ENCODE measurements around the gene CCSER1. TPM values are rescaled to one million over a fixed set of nuclear protein-coding genes. Genes with fewer than 3 reads are reported as not detected.
"Not testable (repeated sequence)": the region's sequence is repeated elsewhere in the genome, so short reads cannot be mapped to it uniquely, and the experiment has no call there.

The CCSER1 gene
- total RNA-seq, 1 donor from 2014 or later = not detected

- intact Hi-C loops (cut with micrococcal nuclease) = no loop called here
Measured at GRCh38 chr4:91256043-91256442, 1128.8 kb downstream of the CCSER1 start.

GRCh38 chr4:91256751-91257150 is 1129.6 kb downstream of the CCSER1 start:
- intact Hi-C loops (cut with micrococcal nuclease) = no loop called here

DNA sequence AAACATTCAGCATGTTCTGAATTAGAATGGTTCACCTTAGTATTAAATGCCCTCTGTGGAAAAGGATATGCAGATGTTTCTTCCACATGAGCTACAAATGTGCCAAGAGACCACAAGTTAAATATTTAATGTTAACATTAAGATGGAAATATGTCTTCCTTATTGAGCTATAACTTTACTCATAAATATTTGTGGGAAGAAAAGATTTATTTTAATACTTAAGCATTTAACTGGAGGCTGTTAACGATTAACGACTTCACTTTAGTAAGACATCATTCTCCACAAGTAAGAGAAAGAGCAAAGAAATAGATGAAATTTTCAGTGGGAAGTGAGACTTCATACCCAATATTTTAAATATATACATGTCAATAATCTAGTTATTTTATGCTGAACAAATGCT is 1130.5 kb downstream of the CCSER1 start:
- intact Hi-C loops (cut with micrococcal nuclease) = no loop called here

GRCh38 chr4:91258326-91258725 is 1131.1 kb downstream of the CCSER1 start:
- intact Hi-C loops (cut with micrococcal nuclease) = no loop called here

GRCh38 chr4:91267543-91267942 is 1140.3 kb downstream of the CCSER1 start:
- intact Hi-C loops (cut with micrococcal nuclease) = no loop called here

DNA sequence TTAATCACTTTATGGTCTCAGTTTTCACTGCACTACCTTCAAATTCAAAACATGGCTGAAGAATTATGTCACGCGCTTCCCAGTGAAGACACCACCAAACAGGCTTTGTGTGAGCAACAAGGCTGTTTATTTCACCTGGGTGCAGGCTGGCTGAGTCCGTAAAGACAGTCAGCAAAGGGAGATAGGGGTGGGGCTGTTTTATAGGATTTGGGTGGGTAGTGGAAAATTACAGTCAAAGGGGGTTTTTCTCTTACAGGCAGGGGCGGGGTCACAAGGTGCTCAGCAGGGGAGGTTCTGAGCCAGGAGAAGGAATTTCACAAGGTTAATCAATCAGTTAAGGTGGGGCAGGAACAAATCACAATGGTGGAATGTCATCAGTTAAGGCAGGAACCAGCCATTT is 1141.3 kb downstream of the CCSER1 start:
- intact Hi-C loops (cut with micrococcal nuclease) = not testable (repeated sequence)

- intact Hi-C loops (cut with micrococcal nuclease) = no loop called here
Measured at GRCh38 chr4:91268913-91269312, 1141.7 kb downstream of the CCSER1 start.

DNA sequence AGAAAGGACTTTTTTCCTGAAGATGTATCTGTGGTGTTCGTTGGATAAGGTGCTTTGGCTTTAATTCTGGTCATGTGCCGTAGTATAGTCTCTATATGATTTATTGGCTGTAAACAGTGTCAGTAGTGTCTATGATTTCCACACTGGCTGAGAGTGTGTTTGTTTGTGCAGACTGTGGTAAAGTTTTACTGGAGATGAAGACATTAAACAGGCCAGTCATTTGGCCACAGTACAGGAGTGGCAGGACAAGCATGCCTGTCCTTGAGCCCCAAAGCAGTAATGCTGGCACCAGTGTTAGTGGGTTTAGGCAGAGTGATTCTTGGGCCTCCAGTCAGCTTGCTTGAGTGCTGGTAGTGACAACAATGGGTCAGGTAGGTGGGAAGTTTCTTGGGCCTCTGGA is 1152.7 kb downstream of the CCSER1 start:
- intact Hi-C loops (cut with micrococcal nuclease) = no loop called here

- intact Hi-C loops (cut with micrococcal nuclease) = no loop called here
Measured at GRCh38 chr4:91280551-91281290, 1153.5 kb downstream of the CCSER1 start.

- intact Hi-C loops (cut with micrococcal nuclease) = no loop called here
Measured at GRCh38 chr4:91282217-91282616, 1155.0 kb downstream of the CCSER1 start.

DNA sequence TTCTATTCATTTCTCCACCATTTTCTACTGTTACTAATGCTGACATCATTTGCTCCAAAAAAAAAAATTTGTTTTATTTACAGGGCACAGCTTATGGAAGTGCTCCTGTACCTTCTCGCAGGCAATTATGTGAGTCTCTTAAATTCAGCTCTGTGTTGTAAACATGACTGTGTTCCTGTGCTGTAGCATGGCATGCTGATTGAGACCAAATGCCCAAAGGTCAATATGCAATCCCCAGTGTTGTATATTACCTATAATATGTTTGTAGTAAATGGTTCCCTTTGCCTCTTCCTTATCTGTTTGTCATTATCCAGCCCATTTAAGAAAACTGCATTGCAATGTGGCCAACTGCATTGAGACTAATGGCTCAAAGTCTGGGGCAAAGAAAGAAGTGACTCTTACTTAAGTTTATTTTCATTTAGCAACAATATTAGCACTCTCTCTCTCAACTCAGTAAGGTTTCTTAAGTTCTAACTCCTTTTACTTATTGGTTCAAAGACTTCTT is 1156.6 kb downstream of the CCSER1 start:
- intact Hi-C loops (cut with micrococcal nuclease) = no loop called here

GRCh38 chr4:91284480-91284879 is 1157.3 kb downstream of the CCSER1 start:
- intact Hi-C loops (cut with micrococcal nuclease) = no loop called here

DNA sequence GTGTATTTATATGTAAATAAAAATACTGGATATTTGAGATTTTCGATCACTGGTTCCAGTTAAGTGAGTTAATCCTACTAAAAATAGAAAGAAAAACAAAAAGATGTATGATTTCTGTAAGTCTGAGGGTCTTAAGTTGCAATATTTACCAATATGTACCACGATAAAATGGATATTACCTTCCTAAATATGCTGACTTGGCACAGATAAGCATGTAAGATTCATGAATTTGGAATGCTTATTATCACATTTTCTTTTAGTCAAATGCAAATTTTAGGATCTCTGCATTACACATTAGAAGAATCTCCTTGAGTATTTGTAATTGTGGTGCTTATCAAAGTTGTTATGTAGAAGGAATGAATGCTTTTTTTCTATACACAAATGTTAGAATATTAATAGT is 1158.3 kb downstream of the CCSER1 start:
- intact Hi-C loops (cut with micrococcal nuclease) = no loop called here

DNA sequence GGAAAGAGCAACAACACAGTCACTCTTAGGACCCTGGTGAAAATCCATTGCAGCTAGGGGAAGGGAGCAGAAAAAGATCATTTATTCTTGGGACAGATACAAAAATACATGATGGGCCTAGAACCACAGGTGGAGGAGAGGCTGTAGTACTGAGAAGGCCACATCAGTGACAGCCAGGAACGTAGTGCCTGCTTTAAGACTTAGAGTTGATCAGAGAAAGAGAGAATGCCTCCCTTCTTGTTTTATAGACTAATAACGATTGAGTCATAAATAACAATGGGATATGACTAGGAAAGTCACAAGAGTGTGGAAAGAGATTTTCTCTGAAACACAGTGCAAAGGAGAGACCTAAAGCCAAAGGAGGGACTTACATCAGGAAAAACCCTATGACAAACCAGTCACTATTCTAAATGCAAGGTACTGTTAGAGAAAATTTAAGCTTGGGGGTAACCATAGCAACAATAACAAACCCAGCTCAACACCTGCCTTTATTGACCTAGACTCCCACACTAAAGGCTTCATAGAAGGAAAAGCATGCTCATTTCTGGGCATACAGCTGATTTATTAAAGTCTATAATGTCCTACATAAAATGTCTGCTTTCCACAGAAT is 1161.6 kb downstream of the CCSER1 start:
- intact Hi-C loops (cut with micrococcal nuclease) = no loop called here

- intact Hi-C loops (cut with micrococcal nuclease) = no loop called here
Measured at GRCh38 chr4:91298156-91298700, 1171.0 kb downstream of the CCSER1 start.

GRCh38 chr4:91298824-91299223 is 1171.6 kb downstream of the CCSER1 start:
- intact Hi-C loops (cut with micrococcal nuclease) = no loop called here

DNA sequence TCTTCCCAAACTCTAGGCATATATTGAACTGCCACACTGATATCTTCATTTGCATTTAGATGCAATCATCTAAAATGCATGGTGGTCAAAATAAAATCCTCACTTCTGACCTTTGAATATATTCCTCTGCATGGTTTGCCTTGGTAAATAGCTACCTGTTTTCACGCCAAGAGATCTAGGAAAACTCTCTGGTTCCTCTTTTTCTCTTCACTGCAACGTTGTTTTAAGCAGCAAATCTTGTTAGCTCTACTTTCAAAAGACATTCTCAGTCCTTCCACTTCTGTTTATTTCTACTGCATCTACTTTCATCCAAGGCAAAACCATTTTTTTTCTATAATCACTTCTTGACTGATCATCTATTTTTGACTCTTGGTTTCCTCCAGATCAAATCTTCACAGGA is 1174.9 kb downstream of the CCSER1 start:
- intact Hi-C loops (cut with micrococcal nuclease) = no loop called here

GRCh38 chr4:91304292-91304691 is 1177.1 kb downstream of the CCSER1 start:
- intact Hi-C loops (cut with micrococcal nuclease) = no loop called here

DNA sequence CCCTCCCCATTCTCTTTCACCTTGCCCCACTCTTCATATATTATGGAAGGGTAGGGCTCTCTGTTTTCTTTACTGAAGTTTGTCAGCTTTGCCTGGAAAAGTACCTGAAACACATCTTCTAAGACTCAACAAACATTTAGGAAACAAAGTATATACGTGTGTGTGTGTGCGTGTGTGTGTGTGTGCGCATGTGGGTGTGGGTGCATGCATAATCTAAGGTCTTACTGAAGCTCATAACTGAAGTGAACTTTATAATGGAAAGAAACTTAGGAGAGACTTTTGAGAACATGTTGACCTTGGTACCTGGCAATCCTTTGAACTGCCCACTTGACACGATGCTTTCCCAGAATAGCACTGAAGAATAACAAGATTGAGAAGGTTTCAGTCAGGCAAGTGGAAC is 1190.2 kb downstream of the CCSER1 start:
- intact Hi-C loops (cut with micrococcal nuclease) = no loop called here

DNA sequence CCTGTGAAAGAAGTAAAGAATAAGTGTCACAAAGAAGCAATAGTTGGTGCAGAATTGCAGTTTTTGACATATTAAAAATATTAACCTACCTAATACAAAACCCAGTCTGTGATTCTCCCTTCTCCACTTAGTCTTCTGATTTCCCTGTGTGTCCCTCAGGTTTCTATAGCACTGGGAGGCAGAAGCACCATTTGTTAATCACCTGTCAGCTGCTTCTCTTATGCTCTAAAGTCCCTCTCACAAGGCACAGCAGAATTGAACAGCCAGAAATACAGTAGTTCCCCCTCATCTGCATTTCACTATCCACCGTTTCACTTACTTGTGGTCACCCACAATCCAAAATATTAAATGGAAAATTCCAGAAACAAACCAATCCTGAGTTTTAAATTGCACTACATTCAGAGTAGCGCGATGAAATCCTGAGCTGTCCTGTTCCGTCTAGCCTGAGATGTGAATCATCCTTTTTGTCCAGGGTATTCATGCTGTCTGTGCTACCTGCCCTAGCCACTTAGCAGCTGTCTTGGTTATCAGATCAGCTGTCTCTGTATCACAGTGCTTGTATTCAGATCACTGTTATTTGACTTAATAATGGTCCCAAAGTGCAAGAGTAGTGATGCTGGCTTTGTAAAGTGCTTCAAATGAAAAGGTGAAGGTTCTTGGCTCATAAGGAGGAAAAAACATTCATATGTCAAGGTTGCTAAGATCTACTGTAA is 1192.5 kb downstream of the CCSER1 start:
- intact Hi-C loops (cut with micrococcal nuclease) = no loop called here

DNA sequence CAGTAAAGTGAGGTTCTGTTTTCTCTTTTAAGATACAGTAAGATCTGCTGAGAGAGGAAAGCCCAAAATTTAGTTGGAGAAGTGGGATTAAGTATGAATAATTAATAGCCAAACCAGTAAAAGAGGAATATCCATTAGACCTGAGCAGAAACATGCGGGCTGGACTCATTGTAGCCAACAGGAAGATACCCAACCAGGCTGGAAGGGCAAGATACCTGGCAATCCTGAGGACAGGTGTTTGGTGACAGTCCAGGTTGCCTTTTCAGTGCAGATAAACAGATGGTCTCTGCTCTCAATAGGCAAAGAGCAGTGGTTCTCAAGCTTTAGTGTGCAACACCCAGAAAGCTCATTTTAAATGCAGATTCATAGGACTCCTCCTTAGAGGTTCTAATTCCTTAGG is 1195.8 kb downstream of the CCSER1 start:
- intact Hi-C loops (cut with micrococcal nuclease) = no loop called here

- intact Hi-C loops (cut with micrococcal nuclease) = no loop called here
Measured at GRCh38 chr4:91325495-91325894, 1198.3 kb downstream of the CCSER1 start.

Data from T-helper 1 cell treated with Interleukin-12 subunit alpha and Interleukin-12 subunit beta and Interleukin-4 antibody, amounts not matched to agents 30 ng/mL and 1 ng/mL, for 36 hours (primary cell).